Hepatocyte (in vitro differentiated cells): ENCODE measurements around the gene TRIM61.

Experiments used
- EZH2 ChIP-seq: fragments of 200-600 bp; sonication (generic); IDR thresholded peaks from 2 replicates; pipeline ENCODE4 v1.6.1; 2016; ENCODE audit warnings: antibody characterized with exemption, mild to moderate bottlenecking, borderline replicate concordance
- EZH2phosphoT487 ChIP-seq: fragments of 200-600 bp; sonication (generic); IDR thresholded peaks from one replicate; pipeline ENCODE4 v1.6.1; 2018; ENCODE audit warnings: antibody characterized with exemption, mild to moderate bottlenecking, low read depth, moderate library complexity; ENCODE audit not compliant: unreplicated experiment, severe bottlenecking
- TF ChIP-seq, protein P1 (sequence below): fragments of 200-600 bp; sonication (generic); IDR thresholded peaks from 2 replicates; pipeline ENCODE4 v1.5.1; 2016; ENCODE audit warnings: antibody characterized with exemption, mild to moderate bottlenecking; ENCODE audit not compliant: poor library complexity

DNA sequence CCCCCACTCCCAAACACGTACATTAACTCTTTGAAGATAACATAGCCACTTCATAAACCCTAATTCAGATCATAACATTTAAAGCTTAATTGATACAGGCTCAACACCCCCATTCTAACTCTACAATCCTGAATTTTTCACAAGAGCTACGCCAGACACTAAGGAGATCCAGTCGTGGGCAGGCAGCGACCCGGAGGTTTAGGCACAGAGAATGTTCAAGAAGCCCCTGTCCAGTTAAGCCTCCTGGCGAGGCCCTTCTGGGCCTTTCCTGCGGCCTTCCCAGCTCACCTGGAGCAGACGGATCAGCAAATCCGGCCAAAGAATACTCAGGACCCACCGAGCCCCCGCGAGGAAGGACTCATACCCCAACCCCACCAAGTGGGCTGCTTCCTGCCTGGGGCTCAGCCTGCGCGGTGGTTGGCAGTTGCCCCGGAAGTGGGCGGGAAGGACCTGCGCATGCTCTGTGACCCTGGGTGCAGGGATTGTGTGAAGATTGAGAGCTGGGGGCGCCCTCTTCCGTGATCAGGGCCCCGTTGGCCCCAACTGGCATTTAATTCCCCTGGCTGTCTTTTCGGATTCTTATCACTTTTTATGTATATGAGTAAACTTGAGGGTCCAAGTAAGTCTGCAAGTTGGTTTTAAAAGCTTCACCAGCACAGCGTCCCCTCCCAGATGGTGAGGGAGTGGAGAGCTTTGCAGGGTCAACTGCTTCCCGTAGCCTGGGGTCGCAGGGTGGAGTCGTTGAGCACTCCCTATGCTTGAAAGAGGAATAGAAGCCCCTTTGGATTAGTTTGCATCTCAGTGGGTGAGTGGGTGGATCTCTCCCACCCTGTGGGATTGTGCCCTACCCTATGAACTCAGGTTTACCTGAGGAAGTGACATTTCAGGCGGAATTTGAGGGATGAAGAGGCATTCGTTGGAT, at the start of gene TRIM61:
- TF ChIP-seq, protein P1, sequence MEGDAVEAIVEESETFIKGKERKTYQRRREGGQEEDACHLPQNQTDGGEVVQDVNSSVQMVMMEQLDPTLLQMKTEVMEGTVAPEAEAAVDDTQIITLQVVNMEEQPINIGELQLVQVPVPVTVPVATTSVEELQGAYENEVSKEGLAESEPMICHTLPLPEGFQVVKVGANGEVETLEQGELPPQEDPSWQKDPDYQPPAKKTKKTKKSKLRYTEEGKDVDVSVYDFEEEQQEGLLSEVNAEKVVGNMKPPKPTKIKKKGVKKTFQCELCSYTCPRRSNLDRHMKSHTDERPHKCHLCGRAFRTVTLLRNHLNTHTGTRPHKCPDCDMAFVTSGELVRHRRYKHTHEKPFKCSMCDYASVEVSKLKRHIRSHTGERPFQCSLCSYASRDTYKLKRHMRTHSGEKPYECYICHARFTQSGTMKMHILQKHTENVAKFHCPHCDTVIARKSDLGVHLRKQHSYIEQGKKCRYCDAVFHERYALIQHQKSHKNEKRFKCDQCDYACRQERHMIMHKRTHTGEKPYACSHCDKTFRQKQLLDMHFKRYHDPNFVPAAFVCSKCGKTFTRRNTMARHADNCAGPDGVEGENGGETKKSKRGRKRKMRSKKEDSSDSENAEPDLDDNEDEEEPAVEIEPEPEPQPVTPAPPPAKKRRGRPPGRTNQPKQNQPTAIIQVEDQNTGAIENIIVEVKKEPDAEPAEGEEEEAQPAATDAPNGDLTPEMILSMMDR, result no peak
- TF ChIP-seq EZH2phosphoT487, result no peak
- TF ChIP-seq EZH2, result no peak
